ENCODE measurements around the gene CALM3. TPM values are rescaled to one million over a fixed set of nuclear protein-coding genes. Genes with fewer than 3 reads are reported as not detected.

CALM3 gene
- total and polyA plus RNA-seq, 2 of the 13 experiments (the other 11 are each of a cell fraction or from before 2014, with no cell fraction given), result 239 to 258 TPM

- ChIA-PET CTCF (ENCODE audit: low intra/inter-chr PET ratio, low total read pairs) (no interaction called here), POLR2A (no interaction called here)
- no TSS peak for BruUV-seq (replicated peaks)
- intact Hi-C loops (cut with micrococcal nuclease; ENCODE audit: unreplicated experiment), result no loop called here
- no peaks in the 10 kb centered on the region for H3K36me3 ChIP-seq (replicated peaks in 1 of 2; ENCODE audit: control insufficient read depth in 1 of 2, insufficient read depth in 2 of 2, low read length in 2 of 2)
- no peak overlapping the region for H3K4me2 ChIP-seq (ENCODE audit: low read depth, low read length)
- no peak overlapping the region for H3K4me3 ChIP-seq (replicated peaks in 1 of 3; ENCODE audit: insufficient read depth in 1 of 3, low read depth in 2 of 3, low read length in 3 of 3)
- TF ChIP-seq FOXK1 (CRISPR knock-in tag; IDR thresholded peaks at IDR 0.05; ENCODE audit: borderline replicate concordance, low read depth) (no peak), CREB1 (IDR thresholded peaks at IDR 0.05) (0 out of 2 replicates have a peak, but pooled peaks have one; percentile 34), CREB1 (CRISPR knock-in tag; IDR thresholded peaks at IDR 0.05) (no peak)
- H2AFZ ChIP-seq (ENCODE audit: low read length), result no peak overlapping the region
- FAIRE-seq, result no peak
- H3K27me3 ChIP-seq (ENCODE audit: control insufficient read depth in 1 of 2, insufficient read depth in 2 of 2, low read length in 2 of 2), result peaks cover 0 to 49% of the 10 kb centered on the region in 2 experiments; a peak in 3 of 5 replicates
- H3K27ac ChIP-seq (ENCODE audit: extremely low read length, insufficient read depth, low read length), result no peak overlapping the region
- no peaks in the 10 kb centered on the region for H3K79me2 ChIP-seq (ENCODE audit: insufficient read depth, low read length)
- H3K9me3 ChIP-seq (ENCODE audit: low read length), result no peaks in the 10 kb centered on the region
- H3K9ac ChIP-seq (ENCODE audit: insufficient read depth, low read depth, low read length), result no peak overlapping the region
- DNase-seq (ENCODE audit: low spot score), result no peak
- ATAC-seq, result no peak
- 50% methylated on average over 3 of the region's 3 CpGs for WGBS (ENCODE audit: low lambda C conversion rate)
- peaks cover 36% of the 10 kb centered on the region for H3K4me1 ChIP-seq (ENCODE audit: insufficient read depth, low read length)
- H4K20me1 ChIP-seq (ENCODE audit: insufficient read depth, low read length), result no peaks in the 10 kb centered on the region
- in situ Hi-C loops (cut with HindIII; ENCODE audit: extremely low pct_ligation_motif_present, low pct_unique_long_range_greater_than_20kb), result no loop called here
These were observed 19.1 kb downstream of the CALM3 start for GRCh38 chr19:46620267-46620666.

GRCh38 chr19:46620716-46621115 lies 19.6 kb downstream of the CALM3 start:
- Histone ChIP-seq H3K9me3 (ENCODE audit: low read length) (no peaks in the 10 kb centered on the region), H3K9ac (ENCODE audit: insufficient read depth, low read depth, low read length) (no peak overlapping the region), H3K27ac (ENCODE audit: extremely low read length, insufficient read depth, low read length) (no peak overlapping the region), H3K4me3 (replicated peaks in 1 of 3; ENCODE audit: insufficient read depth in 1 of 3, low read depth in 2 of 3, low read length in 3 of 3) (peak overlapping the region in 1 of 3 experiments; percentile 48; a peak in 1 of 6 replicates), H3K79me2 (ENCODE audit: insufficient read depth, low read length) (no peaks in the 10 kb centered on the region), H4K20me1 (ENCODE audit: insufficient read depth, low read length) (no peaks in the 10 kb centered on the region), H3K36me3 (replicated peaks in 1 of 2; ENCODE audit: control insufficient read depth in 1 of 2, insufficient read depth in 2 of 2, low read length in 2 of 2) (no peaks in the 10 kb centered on the region), H3K4me1 (ENCODE audit: insufficient read depth, low read length) (peaks cover 39% of the 10 kb centered on the region), H2AFZ (ENCODE audit: low read length) (no peak overlapping the region), H3K27me3 (ENCODE audit: control insufficient read depth in 1 of 2, insufficient read depth in 2 of 2, low read length in 2 of 2) (peaks cover 0 to 49% of the 10 kb centered on the region in 2 experiments; a peak in 3 of 5 replicates), H3K4me2 (ENCODE audit: low read depth, low read length) (peak overlapping the region; percentile 63)
- ATAC-seq, result no peak
- ChIA-PET CTCF (ENCODE audit: low intra/inter-chr PET ratio, low total read pairs) (no interaction called here), POLR2A (no interaction called here)
- in situ Hi-C loops (cut with HindIII; ENCODE audit: extremely low pct_ligation_motif_present, low pct_unique_long_range_greater_than_20kb) (no loop called here), intact Hi-C loops (cut with micrococcal nuclease; ENCODE audit: unreplicated experiment) (no loop called here)
- FAIRE-seq, result no peak
- TF ChIP-seq ZNF260 (CRISPR knock-in tag; IDR thresholded peaks at IDR 0.05; ENCODE audit: borderline replicate concordance, low read depth) (no peak), ZNF891 (CRISPR knock-in tag; IDR thresholded peaks at IDR 0.05) (no peak), ZNF225 (CRISPR knock-in tag; IDR thresholded peaks at IDR 0.05) (no peak), ZNF761 (CRISPR knock-in tag; conservative IDR thresholded peaks at IDR 0.05) (no peak), TARDBP (CRISPR knock-in tag; IDR thresholded peaks at IDR 0.05) (no peak), ZNF136 (CRISPR knock-in tag; IDR thresholded peaks at IDR 0.05; ENCODE audit: low read depth) (no peak), ZNF451 (CRISPR knock-in tag; IDR thresholded peaks at IDR 0.05) (no peak), ZNF607 (CRISPR knock-in tag; IDR thresholded peaks at IDR 0.05; ENCODE audit: borderline replicate concordance) (no peak), ZNF446 (CRISPR knock-in tag; IDR thresholded peaks at IDR 0.05) (no peak), CREB1 (IDR thresholded peaks at IDR 0.05) (no peak), CREB1 (CRISPR knock-in tag; IDR thresholded peaks at IDR 0.05) (no peak), KDM5A (IDR thresholded peaks at IDR 0.05; ENCODE audit: borderline replicate concordance, low read length) (no peak), ISX (CRISPR knock-in tag; conservative IDR thresholded peaks at IDR 0.05) (no peak), ZNF441 (CRISPR knock-in tag; IDR thresholded peaks at IDR 0.05; ENCODE audit: borderline replicate concordance) (no peak)
- TF ChIP-seq, protein P1, sequence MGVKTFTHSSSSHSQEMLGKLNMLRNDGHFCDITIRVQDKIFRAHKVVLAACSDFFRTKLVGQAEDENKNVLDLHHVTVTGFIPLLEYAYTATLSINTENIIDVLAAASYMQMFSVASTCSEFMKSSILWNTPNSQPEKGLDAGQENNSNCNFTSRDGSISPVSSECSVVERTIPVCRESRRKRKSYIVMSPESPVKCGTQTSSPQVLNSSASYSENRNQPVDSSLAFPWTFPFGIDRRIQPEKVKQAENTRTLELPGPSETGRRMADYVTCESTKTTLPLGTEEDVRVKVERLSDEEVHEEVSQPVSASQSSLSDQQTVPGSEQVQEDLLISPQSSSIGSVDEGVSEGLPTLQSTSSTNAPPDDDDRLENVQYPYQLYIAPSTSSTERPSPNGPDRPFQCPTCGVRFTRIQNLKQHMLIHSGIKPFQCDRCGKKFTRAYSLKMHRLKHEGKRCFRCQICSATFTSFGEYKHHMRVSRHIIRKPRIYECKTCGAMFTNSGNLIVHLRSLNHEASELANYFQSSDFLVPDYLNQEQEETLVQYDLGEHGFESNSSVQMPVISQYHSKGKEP (CRISPR knock-in tag; IDR thresholded peaks at IDR 0.05), result no peak
- TF ChIP-seq, protein P2, sequence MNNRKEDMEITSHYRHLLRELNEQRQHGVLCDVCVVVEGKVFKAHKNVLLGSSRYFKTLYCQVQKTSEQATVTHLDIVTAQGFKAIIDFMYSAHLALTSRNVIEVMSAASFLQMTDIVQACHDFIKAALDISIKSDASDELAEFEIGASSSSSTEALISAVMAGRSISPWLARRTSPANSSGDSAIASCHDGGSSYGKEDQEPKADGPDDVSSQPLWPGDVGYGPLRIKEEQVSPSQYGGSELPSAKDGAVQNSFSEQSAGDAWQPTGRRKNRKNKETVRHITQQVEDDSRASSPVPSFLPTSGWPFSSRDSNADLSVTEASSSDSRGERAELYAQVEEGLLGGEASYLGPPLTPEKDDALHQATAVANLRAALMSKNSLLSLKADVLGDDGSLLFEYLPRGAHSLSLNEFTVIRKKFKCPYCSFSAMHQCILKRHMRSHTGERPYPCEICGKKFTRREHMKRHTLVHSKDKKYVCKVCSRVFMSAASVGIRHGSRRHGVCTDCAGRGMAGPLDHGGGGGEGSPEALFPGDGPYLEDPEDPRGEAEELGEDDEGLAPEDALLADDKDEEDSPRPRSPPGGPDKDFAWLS (CRISPR knock-in tag; IDR thresholded peaks at IDR 0.05; ENCODE audit: borderline replicate concordance), result no peak
- DNase-seq (ENCODE audit: low spot score), result no peak
- 15% methylated on average over 6 of the region's 6 CpGs for WGBS (ENCODE audit: low lambda C conversion rate)
- no TSS peak for BruUV-seq (replicated peaks)

Data from HepG2 (cell line).